ENCODE measurements around the gene CDHR5. TPM values are rescaled to one million over a fixed set of nuclear protein-coding genes. Genes with fewer than 3 reads are reported as not detected.

CDHR5 gene
- total and polyA plus RNA-seq, 9 of the 15 experiments (the other 6 are each of a cell fraction or from before 2014, with no cell fraction given): 0.16 TPM; not detected in 8

- H3K4me3 ChIP-seq: no peak overlapping the region
- TF ChIP-seq ZNF23 (CRISPR knock-in tag; IDR thresholded peaks at IDR 0.05) (no peak), ZNF57 (CRISPR knock-in tag; IDR thresholded peaks at IDR 0.05) (no peak), TEAD2 (tag; IDR thresholded peaks at IDR 0.05) (no peak), POLR2B (IDR thresholded peaks at IDR 0.05; ENCODE audit: low read depth, partially characterized antibody) (no peak), NELFE (IDR thresholded peaks at IDR 0.05; ENCODE audit: insufficient read depth, insufficient read length) (no peak), L3MBTL2 (IDR thresholded peaks at IDR 0.05) (no peak), SLC30A9 (CRISPR knock-in tag; IDR thresholded peaks at IDR 0.05) (no peak), ZBTB8A (IDR thresholded peaks at IDR 0.05; ENCODE audit: partially characterized antibody) (no peak), PRDM10 (IDR thresholded peaks at IDR 0.05; ENCODE audit: partially characterized antibody) (no peak), ETV6 (IDR thresholded peaks at IDR 0.05; ENCODE audit: borderline replicate concordance in 1 of 2, low read depth in 2 of 2, low read length in 1 of 2) (no peak), ETV6 (CRISPR knock-in tag; IDR thresholded peaks at IDR 0.05; ENCODE audit: borderline replicate concordance) (no peak), ELK3 (CRISPR knock-in tag; IDR thresholded peaks at IDR 0.05) (no peak), HMGXB4 (CRISPR knock-in tag; IDR thresholded peaks at IDR 0.05) (no peak), CHCHD3 (CRISPR knock-in tag; IDR thresholded peaks at IDR 0.05) (no peak), TRIM25 (IDR thresholded peaks at IDR 0.05; ENCODE audit: borderline replicate concordance) (no peak)
- peaks cover 5% of the 10 kb centered on the region for H4K20me1 ChIP-seq (replicated peaks; ENCODE audit: control insufficient read depth, insufficient read depth, low read length)
Observed at GRCh38 chr11:587546-587945, 37.2 kb downstream of the CDHR5 start.

More at GRCh38 chr11:587546-587945, 37.2 kb downstream of the CDHR5 start:
- ATAC-seq (no peak; the same call in 2 of the 3 replicates), FAIRE-seq (no peak), DNase-seq (ENCODE audit: extremely low read depth in 1 of 4, low spot score in 3 of 4) (no peak)
- no peak overlapping the region for H2AFZ ChIP-seq (ENCODE audit: low read depth, low read length)
- H3K9ac ChIP-seq (ENCODE audit: insufficient read depth in 1 of 2, low read depth in 2 of 2, low read length in 2 of 2): peak overlapping the region in 1 of 2 experiments; percentile 74; a peak in 2 of 4 replicates
- POLR2A ChIA-PET: interaction anchor here (0.6 to 1.4 kb wide), 6 partner anchors 9 to 124 kb away, joined by 3 to 5 read pairs (median 4); no protein-coding TSS in a partner anchor
- CTCF ChIA-PET (ENCODE audit: low intra/inter-chr PET ratio): no interaction called here
- H3K27ac ChIP-seq (ENCODE audit: extremely low read depth, low read depth, low read length): peak overlapping the region; percentile 63; the same call in 2 of the 3 replicates
- 73% methylated on average over 8 of the region's 8 CpGs for whole genome bisulfite sequencing (ENCODE audit: insufficient coverage, low coverage, missing lambda C conversion rate)
- H3K9me3 ChIP-seq (replicated peaks; ENCODE audit: control insufficient read depth, insufficient read depth, low read depth, low read length): no peaks in the 10 kb centered on the region
- no TSS peak for BruUV-seq (replicated peaks)
- peaks cover 87% of the 10 kb centered on the region for H3K36me3 ChIP-seq (ENCODE audit: control insufficient read depth, insufficient read depth, low read length)
- H3K4me2 ChIP-seq (ENCODE audit: insufficient read depth, low read length): no peak overlapping the region; the same call in 1 of the 2 replicates
- peaks cover 45% of the 10 kb centered on the region for H3K79me2 ChIP-seq (ENCODE audit: control insufficient read depth, insufficient read depth, low read length)
- no peaks in the 10 kb centered on the region for H3K27me3 ChIP-seq (ENCODE audit: control insufficient read depth in 2 of 2, insufficient read depth in 2 of 2, low read length in 2 of 2)
- peaks cover 3 to 26% of the 10 kb centered on the region in 2 experiments; a peak in 4 of 5 replicates for H3K4me1 ChIP-seq (replicated peaks in 1 of 2; ENCODE audit: control insufficient read depth in 2 of 2, insufficient read depth in 2 of 2, low read length in 2 of 2)
- in situ Hi-C loops (cut with MboI): no loop called here
- intact Hi-C loops (cut with micrococcal nuclease): no loop called here
- H3K9me1 ChIP-seq (ENCODE audit: control insufficient read depth, insufficient read depth, low read length): peaks cover 4% of the 10 kb centered on the region
